HL-60/S4 treated with phorbol 12-myristate 13-acetate at 8.2 ng/mL for 4 days and 3 days (cell line): ENCODE measurements around the gene CEP44.

Experiments used
- in situ Hi-C: fragments of 300-500 bp; cut with MboI; formaldehyde crosslinking; loops from 2 replicates; pipeline ENCODE4 v1.15.0; 2022; ENCODE audit warnings: low sequenced_read_pairs

CEP44 gene

DNA sequence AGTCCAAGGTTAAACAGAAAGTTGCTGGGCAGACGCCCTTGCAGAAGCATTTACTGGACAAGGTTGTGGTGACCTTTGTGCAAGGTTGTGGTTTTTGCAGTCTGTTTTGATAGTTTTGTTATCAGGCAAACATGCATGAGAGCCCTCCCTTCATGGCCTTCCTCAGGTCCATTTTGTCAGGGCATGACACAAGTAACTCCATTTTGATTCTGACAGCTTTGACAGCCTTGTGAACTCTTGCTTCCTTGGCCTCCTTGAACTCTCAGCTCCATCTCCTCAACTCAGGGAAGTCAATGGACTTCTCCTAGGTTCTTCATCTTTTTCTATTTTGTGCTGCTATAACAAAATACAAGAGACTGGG lies 97.7 kb downstream of the CEP44 start:
- in situ Hi-C loops, result no loop called here
